IMR-90 (cell line): Measurements from ENCODE around the gene CPXM2. TPM values are rescaled to one million over a fixed set of nuclear protein-coding genes. Genes with fewer than 3 reads are reported as not detected.

Experiments
- ATAC-seq: fragments of 200-7000 bp; cut with Tn5 transposase; 2 replicates; pipeline ENCODE4 v1.9.1; 2020; ENCODE audit warnings: low read depth, mild to moderate bottlenecking, moderate library complexity
- BruUV-seq: library from RNA; stranded (reverse); fragments of 400-500 nt; replicated peaks from 2 replicates; lab custom pipeline; 2021; lab: Mats Ljungman, UMichigan
- CTCF ChIA-PET: fragments of 300-600 bp; formaldehyde crosslinking; extraction: SDS; loops from one replicate; lab custom pipeline; 2021; ENCODE audit warnings: antibody characterized with exemption; lab: Yijun Ruan, JAX
- POLR2A ChIA-PET: fragments of 300-600 bp; sonication (Branson Sonifier 250); formaldehyde crosslinking; loops from one replicate; lab custom pipeline; 2022; ENCODE audit warnings: antibody characterized with exemption; ENCODE audit not compliant: unreplicated experiment; lab: Charles Lee
- DNase-seq: peaks from one replicate; pipeline ENCODE4 v3.0.0; 2013
- H2AFZ ChIP-seq: replicated peaks from 2 replicates; pipeline ENCODE3; 2013; ENCODE audit warnings: low read length, mild to moderate bottlenecking; ENCODE audit not compliant: poor library complexity
- H2AK5ac ChIP-seq: 2 replicates; pipeline ENCODE4 v1.6.1; 2013; ENCODE audit warnings: low read depth, low read length, inconsistent platforms
- H2AK9ac ChIP-seq: replicated peaks from 2 replicates; pipeline ENCODE3; 2013; ENCODE audit warnings: mild to moderate bottlenecking, low read depth, low read length, moderate library complexity; ENCODE audit not compliant: poor library complexity
- H2BK120ac ChIP-seq: 2 replicates; pipeline ENCODE4 v1.6.1; 2013; ENCODE audit warnings: low read depth, low read length, inconsistent platforms
- H2BK15ac ChIP-seq: 3 replicates; pipeline ENCODE4 v1.6.1; 2013; ENCODE audit warnings: low read depth, low read length, inconsistent platforms
- H2BK20ac ChIP-seq: 2 replicates; pipeline ENCODE4 v1.6.1; 2013; ENCODE audit warnings: low read depth, mild to moderate bottlenecking, inconsistent platforms, low read length, moderate library complexity
- H2BK5ac ChIP-seq: 2 replicates; pipeline ENCODE4 v1.6.1; 2013; ENCODE audit warnings: mild to moderate bottlenecking, low read depth, low read length, inconsistent platforms; ENCODE audit not compliant: poor library complexity, severe bottlenecking
- H3K14ac ChIP-seq: replicated peaks from 2 replicates; pipeline ENCODE4 v1.6.1; 2013; ENCODE audit warnings: low read depth, low read length, inconsistent platforms
- H3K18ac ChIP-seq: 2 replicates; pipeline ENCODE4 v1.6.1; 2013; ENCODE audit warnings: low read depth, low read length, control low read depth
- H3K23ac ChIP-seq: 2 replicates; pipeline ENCODE4 v1.6.1; 2013; ENCODE audit warnings: low read depth, low read length, inconsistent platforms
- H3K27ac ChIP-seq: 2 replicates; pipeline ENCODE4 v1.5.1; 2013; ENCODE audit warnings: mild to moderate bottlenecking, control low read depth, low read length; ENCODE audit not compliant: insufficient read depth
- H3K27me3 ChIP-seq: 2 replicates; pipeline ENCODE4 v1.6.1; 2013; ENCODE audit warnings: low read length; ENCODE audit not compliant: control insufficient read depth, insufficient read depth
- H3K36me3 ChIP-seq: 2 replicates; pipeline ENCODE4 v1.6.1; 2013; ENCODE audit warnings: low read length, mixed read lengths; ENCODE audit not compliant: control insufficient read depth, insufficient read depth
- H3K4ac ChIP-seq: 2 replicates; pipeline ENCODE4 v1.6.1; 2013; ENCODE audit warnings: low read depth, low read length, inconsistent platforms
- H3K4me1 ChIP-seq: 2 replicates; pipeline ENCODE4 v1.6.1; 2013; ENCODE audit warnings: low read length, mixed read lengths; ENCODE audit not compliant: control insufficient read depth, insufficient read depth
- H3K4me2 ChIP-seq: 2 replicates; pipeline ENCODE4 v1.6.1; 2013; ENCODE audit warnings: low read depth, mild to moderate bottlenecking, control low read depth, low read length, moderate library complexity
- H3K4me3 ChIP-seq: 2 replicates; pipeline ENCODE4 v1.5.1; 2013; ENCODE audit warnings: low read depth, mild to moderate bottlenecking, control low read depth, low read length, moderate library complexity; ENCODE audit not compliant: insufficient read depth
- H3K56ac ChIP-seq: 2 replicates; pipeline ENCODE4 v1.6.1; 2013; ENCODE audit warnings: low read length, inconsistent platforms; ENCODE audit not compliant: insufficient read depth; ENCODE audit errors: extremely low read depth
- H3K79me1 ChIP-seq, 2 experiments: 2 replicates each; pipeline ENCODE4 v1.6.1; 2013; ENCODE audit warnings: low read length in 2 of 2, inconsistent platforms in 1 of 2, low read depth in 1 of 2
- H3K9ac ChIP-seq: 2 replicates; pipeline ENCODE4 v1.6.1; 2013; ENCODE audit warnings: low read depth, low read length, control low read depth
- H3K9me1 ChIP-seq: 2 replicates; pipeline ENCODE4 v1.6.1; 2013; ENCODE audit warnings: low read length, inconsistent platforms; ENCODE audit not compliant: insufficient read depth
- H3K9me3 ChIP-seq: 2 replicates; pipeline ENCODE4 v1.6.1; 2013; ENCODE audit warnings: low read length; ENCODE audit not compliant: control insufficient read depth, insufficient read depth
- H4K20me1 ChIP-seq: 2 replicates; pipeline ENCODE4 v1.6.1; 2013; ENCODE audit warnings: low read length, inconsistent platforms; ENCODE audit not compliant: insufficient read depth
- H4K5ac ChIP-seq: 2 replicates; pipeline ENCODE4 v1.6.1; 2013; ENCODE audit warnings: mild to moderate bottlenecking, low read depth, low read length, control low read depth
- H4K8ac ChIP-seq, 2 experiments: 2 replicates each; pipeline ENCODE4 v1.6.1; 2013; ENCODE audit warnings: low read depth in 2 of 2, low read length in 2 of 2, control low read depth in 1 of 2, inconsistent platforms in 1 of 2
- H4K91ac ChIP-seq: 2 replicates; pipeline ENCODE4 v1.6.1; 2013; ENCODE audit warnings: low read depth, low read length, inconsistent platforms; ENCODE audit not compliant: insufficient read depth
- MAFK ChIP-seq: IDR thresholded peaks from 2 replicates; pipeline ENCODE4 v1.6.1; 2012; ENCODE audit warnings: low read depth, low read length, improper control_type of control experiment
- POLR2A ChIP-seq: IDR thresholded peaks from 2 replicates; pipeline ENCODE4 v1.6.1; 2012; ENCODE audit warnings: mild to moderate bottlenecking, low read depth, low read length
- RCOR1 ChIP-seq: IDR thresholded peaks from 2 replicates; pipeline ENCODE4 v1.6.1; 2012; ENCODE audit warnings: mild to moderate bottlenecking, low read length, improper control_type of control experiment; ENCODE audit not compliant: insufficient replicate concordance
- WGBS, 2 experiments: methylation state at CpG; one replicate each; pipeline versions ENCODE4 v1.1.5 to v1.1.7; 2013; ENCODE audit warnings: missing lambda C conversion rate in 2 of 2; ENCODE audit not compliant: insufficient read length in 1 of 2; ENCODE audit errors: extremely low coverage in 2 of 2; 5-methylcytosine and 5-hydroxymethylcytosine counted together
- dilution Hi-C: fragments of 300-500 bp; cut with HindIII; formaldehyde crosslinking; loops from one replicate; pipeline ENCODE4 v1.14.3; 2018; ENCODE audit warnings: low sequenced_read_pairs; ENCODE audit not compliant: unreplicated experiment
- in situ Hi-C: fragments of 300-500 bp; cut with MboI; formaldehyde crosslinking; loops from 3 replicates; pipeline ENCODE4 v1.14.3; 2019; ENCODE audit warnings: low sequenced_read_pairs, inconsistent platforms, mixed read lengths
- intact Hi-C: fragments of 100-400 bp; cut with micrococcal nuclease; formaldehyde crosslinking; loops from 2 replicates; pipeline ENCODE4 v1.10.0; 2022
- polyA plus RNA-seq, 3 experiments: library from polyadenylated mRNA; depleted of rRNA; stranded (reverse); fragments of >200 nt; gene quantifications; 2 replicates each; pipeline ENCODE4 v1.2.3, GENCODE V29; 2012; ENCODE audit warnings: low replicate concordance in 1 of 3
- total RNA-seq: library from RNA; depleted of rRNA; stranded (reverse); fragments of >200 nt; gene quantifications from 2 replicates; pipeline ENCODE4 v1.2.3, GENCODE V29; 2012

CPXM2 gene
- total and polyA plus RNA-seq, 2 of the 4 experiments (the other 2 are of a cell fraction): not detected

DNA sequence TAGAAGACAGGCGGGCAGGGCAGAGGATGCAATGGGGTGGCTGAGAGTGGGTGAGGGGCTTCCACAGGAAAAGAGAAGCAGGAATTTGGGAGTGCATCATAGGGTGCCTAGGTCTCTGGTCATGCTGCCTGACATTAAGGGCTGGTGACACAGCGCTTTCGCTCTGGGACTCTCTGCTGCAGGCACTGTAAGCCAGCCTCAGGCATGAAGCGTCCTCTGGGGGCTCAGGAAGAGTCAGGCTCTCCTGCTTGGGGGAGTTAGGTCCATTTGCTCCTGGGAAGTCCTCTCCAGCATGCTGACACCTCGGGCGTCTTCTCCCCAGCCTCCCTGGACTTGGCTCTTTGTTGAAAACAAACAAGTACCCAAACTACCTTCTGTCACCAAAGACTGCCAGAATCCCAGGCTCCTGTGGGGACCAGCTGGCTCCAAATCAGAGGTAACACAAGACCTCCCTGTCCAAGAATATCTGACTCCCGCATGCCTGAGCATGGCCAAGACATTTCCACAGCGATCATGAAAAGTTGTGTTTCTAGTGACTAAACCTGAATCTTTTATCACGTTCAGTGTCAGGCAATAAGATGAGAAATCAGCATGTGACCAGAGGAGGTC, 170.1 kb downstream of the CPXM2 start:
- no peak overlapping the region for H2AFZ ChIP-seq
- 60% methylated on average over 1 of the region's 9 CpGs; no CpG with 5 or more reads in 1 of the 2 experiments for WGBS, 2 experiments
- no peak overlapping the region for H4K8ac ChIP-seq
- no peaks in the 10 kb centered on the region for H3K27me3 ChIP-seq
- H3K9me1 ChIP-seq: no peaks in the 10 kb centered on the region
- no peak overlapping the region for H3K4me3 ChIP-seq
- H3K4me2 ChIP-seq: no peak overlapping the region
- DNase-seq (no peak), ATAC-seq (no peak)
- no peak overlapping the region for H3K56ac ChIP-seq
- H2BK5ac ChIP-seq: no peak overlapping the region
- no peak overlapping the region for H2BK15ac ChIP-seq
- no peak overlapping the region for H3K4ac ChIP-seq
- H2AK5ac ChIP-seq: no peak overlapping the region
- no peak overlapping the region for H2AK9ac ChIP-seq
- H3K9ac ChIP-seq: no peak overlapping the region
- no peak overlapping the region for H3K14ac ChIP-seq
- no peak for TF ChIP-seq MAFK
- TF ChIP-seq POLR2A: no peak
- TF ChIP-seq RCOR1: no peak
- intact Hi-C loops (no loop called here), in situ Hi-C loops (no loop called here), dilution Hi-C loops (no loop called here)
- no peak overlapping the region for H4K91ac ChIP-seq
- no peak overlapping the region for H3K18ac ChIP-seq
- H3K79me1 ChIP-seq: no peaks in the 10 kb centered on the region
- no peak overlapping the region for H2BK120ac ChIP-seq
- H4K20me1 ChIP-seq: no peaks in the 10 kb centered on the region
- BruUV-seq: no TSS peak
- peaks cover 40% of the 10 kb centered on the region for H3K9me3 ChIP-seq
- H4K5ac ChIP-seq: no peak overlapping the region
- ChIA-PET POLR2A (no interaction called here), CTCF (no interaction called here)
- H3K4me1 ChIP-seq: no peaks in the 10 kb centered on the region
- no peaks in the 10 kb centered on the region for H3K36me3 ChIP-seq
- H3K27ac ChIP-seq: no peak overlapping the region
- no peak overlapping the region for H2BK20ac ChIP-seq
- H3K23ac ChIP-seq: no peak overlapping the region
